IPS-NIHi11 (cell line): ENCODE data around the gene POU2AF2.

ENCODE experiments used
- DNase-seq: peaks from one replicate; pipeline ENCODE4 v3.0.0; 2012; ENCODE audit warnings: mixed read lengths, low spot score

Gene POU2AF2

DNA sequence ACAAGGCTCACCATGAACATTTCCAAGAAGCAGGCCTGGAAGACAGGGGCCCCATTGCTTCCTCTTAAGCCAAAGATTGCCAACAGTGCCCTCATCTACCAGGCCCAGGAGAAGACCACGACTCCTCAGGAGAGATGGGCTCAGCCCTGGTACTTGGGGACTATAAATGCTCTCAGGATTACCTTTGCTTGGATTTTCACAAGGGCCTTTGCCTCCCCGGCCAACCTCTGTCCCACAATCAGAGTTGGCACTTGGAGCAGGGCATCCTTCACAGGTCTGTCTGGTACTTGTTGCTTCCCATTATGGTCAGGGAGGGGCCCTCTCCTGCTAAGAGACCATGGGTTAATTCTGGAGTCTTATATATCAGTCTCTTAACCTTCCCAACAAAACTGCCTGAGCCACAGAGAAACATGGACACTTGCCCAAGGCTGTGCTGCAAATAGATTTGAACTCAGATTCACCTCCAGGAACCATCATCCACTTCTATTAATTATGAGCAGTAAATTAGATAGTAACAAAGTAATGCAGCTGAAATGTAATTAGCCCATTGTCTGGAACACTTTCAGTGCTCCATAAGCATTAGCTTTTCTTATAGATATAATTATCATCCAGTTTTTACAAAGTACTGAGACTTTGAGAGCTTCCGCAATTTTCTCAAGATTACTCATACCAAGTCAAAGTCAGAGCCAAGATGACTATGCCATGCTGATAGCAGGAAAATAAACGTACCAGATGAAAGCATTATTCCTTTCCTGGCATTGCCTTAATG lies 86.4 kb downstream of the POU2AF2 start:
- no peak for DNase-seq

DNA sequence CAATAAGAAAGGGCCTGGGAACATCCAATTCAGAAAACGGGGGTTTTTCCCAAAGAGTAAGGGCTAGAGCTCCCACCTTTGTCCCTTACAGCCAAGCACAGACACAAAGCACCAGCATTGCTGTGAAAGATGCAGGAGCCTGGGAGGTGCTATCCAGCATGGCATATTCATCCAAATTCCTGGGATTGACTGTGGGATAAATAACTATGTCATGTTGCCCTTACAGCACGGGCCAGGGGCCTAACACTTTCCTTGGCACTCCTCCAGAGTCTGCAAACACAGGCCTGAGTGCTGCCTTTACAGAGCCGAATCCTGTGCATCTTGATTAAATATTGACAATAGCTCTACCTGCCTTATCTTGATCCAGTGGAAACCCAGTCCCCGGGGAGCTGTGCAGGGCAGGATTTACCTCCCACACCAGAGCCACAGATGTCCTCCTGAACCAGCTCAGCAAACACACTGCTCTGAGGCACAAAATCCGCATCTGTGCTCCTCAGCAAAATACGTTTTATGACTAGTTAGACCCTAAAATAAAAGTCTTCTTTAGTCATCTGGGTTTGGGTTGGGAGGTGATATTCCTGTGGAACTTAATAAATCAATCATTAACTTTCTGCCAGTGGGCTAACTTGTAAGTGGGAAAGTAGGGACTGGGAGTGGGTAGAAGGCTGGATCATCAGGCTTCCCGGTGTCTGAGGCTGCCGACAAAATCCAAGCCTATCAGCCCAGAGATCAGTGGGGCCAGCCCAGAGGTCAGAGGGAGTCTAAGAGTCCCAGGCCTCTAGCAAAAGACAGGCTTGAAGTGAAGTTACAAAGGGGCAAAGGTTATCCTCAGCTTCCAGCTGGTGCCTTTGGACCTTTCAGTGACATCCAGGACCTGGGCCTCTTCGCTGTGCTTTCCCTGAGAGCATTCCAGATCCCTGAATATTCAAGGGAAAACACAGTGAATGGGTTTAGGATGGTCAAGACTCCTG lies 89.3 kb downstream of the POU2AF2 start:
- DNase-seq = no peak

DNA sequence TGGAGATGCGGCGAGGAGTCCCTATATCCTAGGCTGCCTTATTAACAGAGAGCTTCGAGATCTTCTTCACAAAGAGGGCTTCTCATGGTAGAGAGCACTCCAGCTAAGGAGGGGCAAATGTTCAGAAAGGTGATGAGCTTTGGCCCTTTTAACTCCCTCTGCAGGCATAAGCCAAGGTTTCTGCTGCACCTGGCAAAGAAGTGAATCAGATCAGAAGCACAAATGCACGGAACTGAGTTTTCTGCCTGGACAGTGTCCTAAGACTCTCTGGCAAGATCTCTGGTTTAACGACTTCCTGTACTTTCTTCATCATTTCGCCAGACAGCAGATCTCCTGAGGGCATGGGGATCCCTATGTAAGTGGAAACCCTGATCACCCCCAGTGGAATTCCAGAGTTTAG lies 90.0 kb downstream of the POU2AF2 start:
- DNase-seq = no peak
